ENCODE measurements around the gene EIF4ENIF1.

DNA sequence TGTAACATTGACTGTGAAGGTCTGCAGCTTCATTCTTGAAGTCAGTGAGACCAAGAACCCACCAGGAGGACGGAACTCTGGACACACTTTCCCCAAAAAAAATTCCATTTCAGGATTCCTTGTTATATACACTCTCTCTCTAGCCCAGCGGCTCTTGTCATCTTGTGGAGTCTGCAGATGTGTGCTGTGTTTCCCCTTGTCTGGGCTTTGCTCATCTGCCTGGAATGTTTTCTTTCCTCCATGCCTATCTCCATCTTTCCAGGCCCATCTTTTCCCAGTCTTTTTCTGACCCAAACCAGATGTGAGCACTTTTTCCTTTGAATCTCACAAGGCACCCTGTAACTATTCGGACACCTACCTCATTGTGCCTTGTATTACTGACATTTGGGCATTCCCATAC lies 95.3 kb downstream of the EIF4ENIF1 start:
- no peak for TF ChIP-seq CREB1 (IDR thresholded peaks at IDR 0.05)
- no peak for TF ChIP-seq CREB1 (CRISPR knock-in tag; IDR thresholded peaks at IDR 0.05)
- no peak for TF ChIP-seq XRCC4 (IDR thresholded peaks at IDR 0.05; ENCODE audit: extremely low read depth, insufficient read depth, insufficient read length)
- TF ChIP-seq TCF7L2 (IDR thresholded peaks at IDR 0.05; ENCODE audit: low read depth, low read length), result no peak
- TF ChIP-seq, protein P1, sequence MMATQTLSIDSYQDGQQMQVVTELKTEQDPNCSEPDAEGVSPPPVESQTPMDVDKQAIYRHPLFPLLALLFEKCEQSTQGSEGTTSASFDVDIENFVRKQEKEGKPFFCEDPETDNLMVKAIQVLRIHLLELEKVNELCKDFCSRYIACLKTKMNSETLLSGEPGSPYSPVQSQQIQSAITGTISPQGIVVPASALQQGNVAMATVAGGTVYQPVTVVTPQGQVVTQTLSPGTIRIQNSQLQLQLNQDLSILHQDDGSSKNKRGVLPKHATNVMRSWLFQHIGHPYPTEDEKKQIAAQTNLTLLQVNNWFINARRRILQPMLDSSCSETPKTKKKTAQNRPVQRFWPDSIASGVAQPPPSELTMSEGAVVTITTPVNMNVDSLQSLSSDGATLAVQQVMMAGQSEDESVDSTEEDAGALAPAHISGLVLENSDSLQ (IDR thresholded peaks at IDR 0.05), result no peak
- TF ChIP-seq, protein P2, sequence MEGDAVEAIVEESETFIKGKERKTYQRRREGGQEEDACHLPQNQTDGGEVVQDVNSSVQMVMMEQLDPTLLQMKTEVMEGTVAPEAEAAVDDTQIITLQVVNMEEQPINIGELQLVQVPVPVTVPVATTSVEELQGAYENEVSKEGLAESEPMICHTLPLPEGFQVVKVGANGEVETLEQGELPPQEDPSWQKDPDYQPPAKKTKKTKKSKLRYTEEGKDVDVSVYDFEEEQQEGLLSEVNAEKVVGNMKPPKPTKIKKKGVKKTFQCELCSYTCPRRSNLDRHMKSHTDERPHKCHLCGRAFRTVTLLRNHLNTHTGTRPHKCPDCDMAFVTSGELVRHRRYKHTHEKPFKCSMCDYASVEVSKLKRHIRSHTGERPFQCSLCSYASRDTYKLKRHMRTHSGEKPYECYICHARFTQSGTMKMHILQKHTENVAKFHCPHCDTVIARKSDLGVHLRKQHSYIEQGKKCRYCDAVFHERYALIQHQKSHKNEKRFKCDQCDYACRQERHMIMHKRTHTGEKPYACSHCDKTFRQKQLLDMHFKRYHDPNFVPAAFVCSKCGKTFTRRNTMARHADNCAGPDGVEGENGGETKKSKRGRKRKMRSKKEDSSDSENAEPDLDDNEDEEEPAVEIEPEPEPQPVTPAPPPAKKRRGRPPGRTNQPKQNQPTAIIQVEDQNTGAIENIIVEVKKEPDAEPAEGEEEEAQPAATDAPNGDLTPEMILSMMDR (IDR thresholded peaks at IDR 0.05 in 2 of 3, conservative IDR thresholded peaks at IDR 0.05 in 1 of 3; ENCODE audit: insufficient read depth in 2 of 3, low read depth in 1 of 3, low read length in 3 of 3), result no peak
- no peak for TF ChIP-seq POLR2G (IDR thresholded peaks at IDR 0.05; ENCODE audit: low read depth, low read length)
- TF ChIP-seq, protein P3, sequence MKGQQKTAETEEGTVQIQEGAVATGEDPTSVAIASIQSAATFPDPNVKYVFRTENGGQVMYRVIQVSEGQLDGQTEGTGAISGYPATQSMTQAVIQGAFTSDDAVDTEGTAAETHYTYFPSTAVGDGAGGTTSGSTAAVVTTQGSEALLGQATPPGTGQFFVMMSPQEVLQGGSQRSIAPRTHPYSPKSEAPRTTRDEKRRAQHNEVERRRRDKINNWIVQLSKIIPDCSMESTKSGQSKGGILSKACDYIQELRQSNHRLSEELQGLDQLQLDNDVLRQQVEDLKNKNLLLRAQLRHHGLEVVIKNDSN (CRISPR knock-in tag; IDR thresholded peaks at IDR 0.05), result no peak
